ENCODE results near the gene TAF13. TPM values are rescaled to one million over a fixed set of nuclear protein-coding genes. Genes with fewer than 3 reads are reported as not detected.
A peak's percentile ranks its signal among the peaks of the same experiment; 100 is the strongest.

The TAF13 gene
- total RNA-seq, 5 donors from 2014 or later (not counting 1 experiment from before 2014, with no cell fraction given), result 8.7 to 19.4 (median 9.7) TPM

DNA sequence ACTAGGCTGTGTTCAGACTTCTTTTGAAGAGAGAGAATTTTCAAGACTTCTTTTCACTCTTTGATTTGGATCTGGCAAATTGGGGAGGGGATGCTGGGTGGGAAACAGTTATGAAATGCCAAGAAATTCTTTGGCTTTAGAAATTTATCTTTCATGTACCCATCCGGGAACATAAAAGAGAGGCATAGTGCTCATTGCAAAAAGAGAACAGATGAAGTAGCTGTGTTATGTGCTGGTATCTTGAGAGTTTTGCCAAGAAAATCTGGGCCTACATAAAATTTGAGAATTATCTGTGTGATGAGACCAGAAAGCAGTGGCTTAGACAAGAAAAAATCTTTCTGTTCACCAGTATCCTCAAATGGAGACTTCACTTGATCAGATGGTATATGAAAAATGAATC, 19.1 kb upstream of the TAF13 start:
- ChIA-PET CTCF (interaction anchor here in 1 of 2 donors (0.6 kb wide), 1 partner anchor 48 kb away, joined by 3 read pairs; no protein-coding TSS in a partner anchor), POLR2A (no interaction called here)
- H3K27me3 ChIP-seq (replicated peaks in 1 of 2; ENCODE audit: control insufficient read depth in 2 of 2, extremely low read depth in 1 of 2, insufficient read depth in 2 of 2, low read length in 1 of 2), result no peaks in the 10 kb centered on the region
- H3K4me1 ChIP-seq (ENCODE audit: control insufficient read depth in 1 of 2, extremely low read depth in 1 of 2, insufficient read depth in 2 of 2, low read length in 2 of 2), result peaks cover 11 to 22% of the 10 kb centered on the region in 2 experiments
- no peak overlapping the region for H3K4me3 ChIP-seq (ENCODE audit: control insufficient read depth in 1 of 2, extremely low read depth in 1 of 2, low read length in 1 of 2)
- peaks cover 13% of the 10 kb centered on the region for H3K36me3 Mint-ChIP-seq
- H3K9me3 ChIP-seq, result no peaks in the 10 kb centered on the region
- H3K9me3 Mint-ChIP-seq, result no peaks in the 10 kb centered on the region
- H3K36me3 ChIP-seq (ENCODE audit: control insufficient read depth in 2 of 2, extremely low read depth in 1 of 2, insufficient read depth in 1 of 2, low read length in 1 of 2), result peaks cover 3 to 32% of the 10 kb centered on the region in 2 donors
- H3K4me3 Mint-ChIP-seq, result no peak overlapping the region
- no peaks in the 10 kb centered on the region for H3K27me3 Mint-ChIP-seq
- DNase-seq (no peak), ATAC-seq (replicated peaks in 1 of 4) (no peak)
- H3K27ac ChIP-seq (ENCODE audit: low read length), result no peak overlapping the region
- peaks cover 28 to 41% (median 39%) of the 10 kb centered on the region in 3 donors for H3K4me1 Mint-ChIP-seq
- H3K27ac Mint-ChIP-seq, result no peak overlapping the region
- WGBS (ENCODE audit: insufficient coverage), result 80% methylated on average over 1 of the region's 1 CpG

DNA sequence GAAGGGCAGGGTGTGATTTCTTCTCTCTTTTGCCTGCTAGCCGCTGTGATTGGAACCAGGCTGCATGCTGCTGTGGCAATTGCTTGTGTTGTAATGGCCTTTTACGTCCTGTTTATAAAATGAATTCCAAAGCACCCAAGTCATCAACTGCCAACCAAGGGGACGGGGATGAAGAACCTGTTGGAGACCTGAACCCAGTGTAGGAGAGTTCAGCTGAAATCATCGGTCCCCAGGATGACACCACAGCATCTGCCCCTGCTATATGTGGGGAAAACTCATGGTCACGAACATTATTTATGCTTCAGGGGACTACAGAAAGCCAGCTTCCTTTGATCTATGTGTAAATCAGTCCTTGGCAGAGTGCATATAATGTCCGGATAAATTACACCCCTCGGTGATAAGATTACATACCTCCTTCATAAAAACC, 18.6 kb upstream of the TAF13 start:
- H3K36me3 Mint-ChIP-seq, result peaks cover 13% of the 10 kb centered on the region
- no peak overlapping the region for H3K4me3 Mint-ChIP-seq
- Histone ChIP-seq H3K36me3 (ENCODE audit: control insufficient read depth in 2 of 2, extremely low read depth in 1 of 2, insufficient read depth in 1 of 2, low read length in 1 of 2) (peaks cover 3 to 32% of the 10 kb centered on the region in 2 donors), H3K27me3 (replicated peaks in 1 of 2; ENCODE audit: control insufficient read depth in 2 of 2, extremely low read depth in 1 of 2, insufficient read depth in 2 of 2, low read length in 1 of 2) (no peaks in the 10 kb centered on the region), H3K27ac (ENCODE audit: low read length) (no peak overlapping the region), H3K4me1 (ENCODE audit: control insufficient read depth in 1 of 2, extremely low read depth in 1 of 2, insufficient read depth in 2 of 2, low read length in 2 of 2) (peaks cover 9 to 20% of the 10 kb centered on the region in 2 experiments), H3K4me3 (ENCODE audit: control insufficient read depth in 1 of 2, extremely low read depth in 1 of 2, low read length in 1 of 2) (no peak overlapping the region), H3K9me3 (no peaks in the 10 kb centered on the region)
- H3K4me1 Mint-ChIP-seq, result peaks cover 29 to 42% (median 40%) of the 10 kb centered on the region in 3 donors
- no peaks in the 10 kb centered on the region for H3K27me3 Mint-ChIP-seq
- no peak for ATAC-seq (replicated peaks in 1 of 4)
- H3K27ac Mint-ChIP-seq, result no peak overlapping the region
- WGBS (ENCODE audit: insufficient coverage), result no CpG with 5 or more reads among the region's 7 CpGs
- CTCF ChIA-PET, result interaction anchor here in 1 of 2 donors (0.6 kb wide), 1 partner anchor 48 kb away, joined by 3 read pairs; no protein-coding TSS in a partner anchor
- POLR2A ChIA-PET, result no interaction called here
- no peak for DNase-seq
- no peaks in the 10 kb centered on the region for H3K9me3 Mint-ChIP-seq

GRCh38 chr1:109091839-109092193, 16.0 kb upstream of the TAF13 start:
- no peaks in the 10 kb centered on the region for H3K27me3 Mint-ChIP-seq
- POLR2A ChIA-PET, result interaction anchor here (0.6 to 1.1 kb wide), 6 partner anchors 8 to 490 kb away, joined by 3 to 8 read pairs (median 4); partner anchors contain the start of genes TAF13 (in 2 of the 2) and WDR47 (in 1 of the 2)
- DNase-seq, result peak in 1 of 35 experiments; percentile 16
- H3K9me3 ChIP-seq, result no peaks in the 10 kb centered on the region
- no peaks in the 10 kb centered on the region for H3K27me3 ChIP-seq (replicated peaks in 1 of 2; ENCODE audit: control insufficient read depth in 2 of 2, extremely low read depth in 1 of 2, insufficient read depth in 2 of 2, low read length in 1 of 2)
- H3K36me3 Mint-ChIP-seq, result peaks cover 13% of the 10 kb centered on the region
- ATAC-seq (replicated peaks in 1 of 4), result no peak
- H3K4me1 ChIP-seq (ENCODE audit: control insufficient read depth in 1 of 2, extremely low read depth in 1 of 2, insufficient read depth in 2 of 2, low read length in 2 of 2), result peaks cover 9 to 18% of the 10 kb centered on the region in 2 experiments
- H3K4me3 ChIP-seq (ENCODE audit: control insufficient read depth in 1 of 2, extremely low read depth in 1 of 2, low read length in 1 of 2), result peak overlapping the region; percentile 75 to 76
- H3K27ac ChIP-seq (ENCODE audit: low read length), result peak overlapping the region; percentile 96
- CTCF ChIA-PET, result interaction anchor here (0.5 to 1.4 kb wide), 6 partner anchors 9 to 189 kb away, joined by 3 to 10 read pairs (median 6); partner anchors contain the start of genes TAF13 (in 1 of the 2) and WDR47 (in 1 of the 2)
- WGBS (ENCODE audit: insufficient coverage), result no CpG with 5 or more reads among the region's 1 CpG
- peaks cover 3 to 32% of the 10 kb centered on the region in 2 donors for H3K36me3 ChIP-seq (ENCODE audit: control insufficient read depth in 2 of 2, extremely low read depth in 1 of 2, insufficient read depth in 1 of 2, low read length in 1 of 2)
- H3K9me3 Mint-ChIP-seq, result no peaks in the 10 kb centered on the region
- peaks cover 29 to 45% (median 42%) of the 10 kb centered on the region in 3 donors for H3K4me1 Mint-ChIP-seq
- H3K4me3 Mint-ChIP-seq, result peak overlapping the region; percentile 91 to 98 (median 94)
- peak overlapping the region; percentile 97 to 98 for H3K27ac Mint-ChIP-seq

- H3K4me3 Mint-ChIP-seq, result peak overlapping the region; percentile 91 to 98 (median 94)
- peak in 3 of 4 experiments; percentile 2 to 19 (median 5) for ATAC-seq (replicated peaks in 1 of 4)
Measured at GRCh38 chr1:109091078-109091838, 15.5 kb upstream of the TAF13 start.

GRCh38 chr1:109090196-109091077, 14.6 kb upstream of the TAF13 start, which contains the start of gene TMEM167B:
Gene TMEM167B, plus strand, starts transcription at chr1:109090764. Its CDS starts 109 bp downstream, at chr1:109090873.
- CTCF ChIA-PET, result interaction anchor here in 1 of 2 donors (0.6 to 1.3 kb wide), 4 partner anchors 10 to 64 kb away, joined by 3 to 11 read pairs (median 4); partner anchors contain the start of gene ELAPOR1
- peak within 1 kb of the TSS; percentile 96 for H3K27ac ChIP-seq (ENCODE audit: low read length)
- no peaks in the 10 kb centered on the region for H3K9me3 ChIP-seq
- Mint-ChIP-seq H3K9me3 (no peaks in the 10 kb centered on the region), H3K4me3 (peak within 1 kb of the TSS; percentile 91 to 98 (median 94)), H3K27ac (peak within 1 kb of the TSS; percentile 97 to 98), H3K36me3 (peaks cover 13% of the 10 kb centered on the region), H3K27me3 (no peaks in the 10 kb centered on the region), H3K4me1 (peaks cover 29 to 45% (median 42%) of the 10 kb centered on the region in 3 donors)
- POLR2A ChIA-PET, result interaction anchor here (0.5 to 1.9 kb wide), 6 partner anchors 9 to 335 kb away, joined by 3 to 8 read pairs (median 5); partner anchors contain the start of gene WDR47 (in 1 of the 2)
- peak; percentile 76 to 92 (median 87) for DNase-seq
- H3K4me1 ChIP-seq (ENCODE audit: control insufficient read depth in 1 of 2, extremely low read depth in 1 of 2, insufficient read depth in 2 of 2, low read length in 2 of 2), result peaks cover 9 to 18% of the 10 kb centered on the region in 2 experiments
- H3K27me3 ChIP-seq (replicated peaks in 1 of 2; ENCODE audit: control insufficient read depth in 2 of 2, extremely low read depth in 1 of 2, insufficient read depth in 2 of 2, low read length in 1 of 2), result no peaks in the 10 kb centered on the region
- peak; percentile 92 to 97 (median 95) for ATAC-seq (replicated peaks in 1 of 4)
- 9% methylated on average over 49 of the region's 67 CpGs for WGBS (ENCODE audit: insufficient coverage)
- peaks cover 3 to 22% of the 10 kb centered on the region in 2 donors for H3K36me3 ChIP-seq (ENCODE audit: control insufficient read depth in 2 of 2, extremely low read depth in 1 of 2, insufficient read depth in 1 of 2, low read length in 1 of 2)
- H3K4me3 ChIP-seq (ENCODE audit: control insufficient read depth in 1 of 2, extremely low read depth in 1 of 2, low read length in 1 of 2), result peak within 1 kb of the TSS; percentile 75 to 76

More at GRCh38 chr1:109091078-109091838, 15.5 kb upstream of the TAF13 start:
- Histone ChIP-seq H3K36me3 (ENCODE audit: control insufficient read depth in 2 of 2, extremely low read depth in 1 of 2, insufficient read depth in 1 of 2, low read length in 1 of 2) (peaks cover 3 to 30% of the 10 kb centered on the region in 2 donors), H3K27ac (ENCODE audit: low read length) (peak overlapping the region; percentile 96), H3K9me3 (no peaks in the 10 kb centered on the region), H3K4me1 (ENCODE audit: control insufficient read depth in 1 of 2, extremely low read depth in 1 of 2, insufficient read depth in 2 of 2, low read length in 2 of 2) (peaks cover 9 to 18% of the 10 kb centered on the region in 2 experiments), H3K4me3 (ENCODE audit: control insufficient read depth in 1 of 2, extremely low read depth in 1 of 2, low read length in 1 of 2) (peak overlapping the region; percentile 75 to 76), H3K27me3 (replicated peaks in 1 of 2; ENCODE audit: control insufficient read depth in 2 of 2, extremely low read depth in 1 of 2, insufficient read depth in 2 of 2, low read length in 1 of 2) (no peaks in the 10 kb centered on the region)
- H3K9me3 Mint-ChIP-seq, result no peaks in the 10 kb centered on the region
- no peak for DNase-seq
- H3K27me3 Mint-ChIP-seq, result no peaks in the 10 kb centered on the region
- CTCF ChIA-PET, result interaction anchor here (0.6 to 1.4 kb wide), 8 partner anchors 9 to 306 kb away, joined by 3 to 11 read pairs (median 5); partner anchors contain the start of genes ELAPOR1 (in 1 of the 2), SORT1 (in 1 of the 2), TAF13 (in 1 of the 2) and WDR47 (in 1 of the 2)
- H3K36me3 Mint-ChIP-seq, result peaks cover 13% of the 10 kb centered on the region
- POLR2A ChIA-PET, result interaction anchor here (0.5 to 1.9 kb wide), 9 partner anchors 8 to 491 kb away, joined by 3 to 8 read pairs (median 6); partner anchors contain the start of genes TAF13 (in 2 of the 2) and WDR47 (in 1 of the 2)
- WGBS (ENCODE audit: insufficient coverage), result 0% methylated on average over 2 of the region's 13 CpGs
- H3K27ac Mint-ChIP-seq, result peak overlapping the region; percentile 97 to 98
- H3K4me1 Mint-ChIP-seq, result peaks cover 29 to 45% (median 42%) of the 10 kb centered on the region in 3 donors

Data from T-cell (primary cell).